BE2C (cell line): ENCODE results near the gene ECEL1.

ENCODE experiments used
- DNase-seq: peaks from one replicate; pipeline ENCODE4 v3.0.0-alpha.2; 2020
- H3K27me3 ChIP-seq: fragments of 250-450 bp; sonication (Bioruptor Pico); 2 replicates; pipeline ENCODE4 v1.5.1; 2020; ENCODE audit warnings: mild to moderate bottlenecking
- H3K36me3 ChIP-seq: fragments of 250-450 bp; sonication (Bioruptor Pico); 2 replicates; pipeline ENCODE4 v1.5.1; 2020; ENCODE audit warnings: mild to moderate bottlenecking
- H3K4me1 ChIP-seq: fragments of 250-450 bp; sonication (Bioruptor Pico); 2 replicates; pipeline ENCODE4 v1.5.1; 2020
- H3K4me3 ChIP-seq: 2 replicates; pipeline ENCODE4 v1.5.1; 2011; ENCODE audit warnings: low read depth, low read length
- H3K9me3 ChIP-seq: fragments of 250-450 bp; sonication (Bioruptor Pico); 2 replicates; pipeline ENCODE4 v1.5.1; 2020
- TF ChIP-seq, protein P1 (sequence below): IDR thresholded peaks from 2 replicates; pipeline ENCODE4 v1.5.1; 2012; ENCODE audit warnings: mild to moderate bottlenecking, low read depth, low read length

The ECEL1 gene

DNA sequence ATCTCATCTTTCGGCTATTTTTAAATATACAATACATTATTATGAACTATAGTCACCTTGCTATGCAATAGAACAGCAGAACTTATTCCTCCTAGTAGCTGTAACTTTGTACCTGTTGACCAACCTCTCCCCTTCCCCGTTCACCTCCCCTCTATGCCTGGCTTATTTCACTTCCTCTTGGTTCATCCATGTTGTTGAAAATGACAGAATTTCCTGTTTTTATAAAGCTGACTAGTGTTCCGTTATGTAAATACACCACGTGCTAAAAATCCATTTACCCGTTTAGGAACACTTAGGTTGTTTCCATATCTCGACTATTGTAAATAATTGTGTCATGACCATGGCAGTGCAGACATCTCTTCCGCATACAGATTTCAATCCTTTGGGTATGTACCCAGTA lies 21.4 kb downstream of the ECEL1 start:
- Histone ChIP-seq H3K9me3 (no peaks in the 10 kb centered on the region), H3K4me1 (no peaks in the 10 kb centered on the region), H3K4me3 (no peak overlapping the region), H3K36me3 (no peaks in the 10 kb centered on the region), H3K27me3 (peaks cover 24% of the 10 kb centered on the region)
- no peak for DNase-seq
- TF ChIP-seq, protein P1, sequence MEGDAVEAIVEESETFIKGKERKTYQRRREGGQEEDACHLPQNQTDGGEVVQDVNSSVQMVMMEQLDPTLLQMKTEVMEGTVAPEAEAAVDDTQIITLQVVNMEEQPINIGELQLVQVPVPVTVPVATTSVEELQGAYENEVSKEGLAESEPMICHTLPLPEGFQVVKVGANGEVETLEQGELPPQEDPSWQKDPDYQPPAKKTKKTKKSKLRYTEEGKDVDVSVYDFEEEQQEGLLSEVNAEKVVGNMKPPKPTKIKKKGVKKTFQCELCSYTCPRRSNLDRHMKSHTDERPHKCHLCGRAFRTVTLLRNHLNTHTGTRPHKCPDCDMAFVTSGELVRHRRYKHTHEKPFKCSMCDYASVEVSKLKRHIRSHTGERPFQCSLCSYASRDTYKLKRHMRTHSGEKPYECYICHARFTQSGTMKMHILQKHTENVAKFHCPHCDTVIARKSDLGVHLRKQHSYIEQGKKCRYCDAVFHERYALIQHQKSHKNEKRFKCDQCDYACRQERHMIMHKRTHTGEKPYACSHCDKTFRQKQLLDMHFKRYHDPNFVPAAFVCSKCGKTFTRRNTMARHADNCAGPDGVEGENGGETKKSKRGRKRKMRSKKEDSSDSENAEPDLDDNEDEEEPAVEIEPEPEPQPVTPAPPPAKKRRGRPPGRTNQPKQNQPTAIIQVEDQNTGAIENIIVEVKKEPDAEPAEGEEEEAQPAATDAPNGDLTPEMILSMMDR: no peak

DNA sequence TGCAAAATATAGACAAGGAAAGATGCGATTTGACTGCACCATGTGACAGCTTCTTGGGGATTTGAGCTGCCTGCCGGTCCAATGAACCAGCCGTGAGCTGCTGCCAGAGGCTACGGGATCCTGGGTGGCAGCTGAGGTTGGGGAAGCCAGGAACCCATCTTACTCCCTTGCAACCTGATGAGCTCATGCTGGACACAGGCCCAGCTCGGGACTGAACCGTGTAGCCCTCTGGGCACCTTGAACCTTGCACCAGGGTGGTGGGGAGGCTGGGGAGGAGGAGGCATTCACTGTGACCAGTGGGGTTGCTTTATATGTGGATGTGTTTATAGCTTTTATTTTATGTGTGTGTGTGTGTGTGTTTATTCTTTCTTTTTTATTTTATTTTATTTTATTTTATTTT lies 22.6 kb downstream of the ECEL1 start:
- Histone ChIP-seq H3K36me3 (no peaks in the 10 kb centered on the region), H3K4me3 (no peak overlapping the region), H3K4me1 (no peaks in the 10 kb centered on the region), H3K27me3 (peaks cover 15% of the 10 kb centered on the region), H3K9me3 (no peaks in the 10 kb centered on the region)
- TF ChIP-seq, protein P1: no peak
- no peak for DNase-seq

DNA sequence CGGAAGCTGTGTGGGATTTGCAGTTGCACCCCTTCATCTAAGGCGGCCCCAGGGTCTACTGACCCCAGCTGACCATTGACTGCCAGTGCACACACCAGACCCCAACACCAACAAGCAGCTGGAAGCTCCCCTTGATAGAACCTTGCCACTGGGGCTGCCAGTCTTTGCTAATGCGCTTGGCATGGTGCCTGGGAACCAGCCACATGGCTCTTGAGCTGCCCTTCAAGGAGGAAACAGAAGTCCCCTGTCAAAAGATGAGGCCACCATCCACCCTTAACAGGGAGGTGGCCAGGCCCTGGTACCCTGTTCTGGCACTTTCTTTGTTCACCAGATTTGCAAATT lies 23.1 kb downstream of the ECEL1 start:
- H3K4me3 ChIP-seq: no peak overlapping the region

DNA sequence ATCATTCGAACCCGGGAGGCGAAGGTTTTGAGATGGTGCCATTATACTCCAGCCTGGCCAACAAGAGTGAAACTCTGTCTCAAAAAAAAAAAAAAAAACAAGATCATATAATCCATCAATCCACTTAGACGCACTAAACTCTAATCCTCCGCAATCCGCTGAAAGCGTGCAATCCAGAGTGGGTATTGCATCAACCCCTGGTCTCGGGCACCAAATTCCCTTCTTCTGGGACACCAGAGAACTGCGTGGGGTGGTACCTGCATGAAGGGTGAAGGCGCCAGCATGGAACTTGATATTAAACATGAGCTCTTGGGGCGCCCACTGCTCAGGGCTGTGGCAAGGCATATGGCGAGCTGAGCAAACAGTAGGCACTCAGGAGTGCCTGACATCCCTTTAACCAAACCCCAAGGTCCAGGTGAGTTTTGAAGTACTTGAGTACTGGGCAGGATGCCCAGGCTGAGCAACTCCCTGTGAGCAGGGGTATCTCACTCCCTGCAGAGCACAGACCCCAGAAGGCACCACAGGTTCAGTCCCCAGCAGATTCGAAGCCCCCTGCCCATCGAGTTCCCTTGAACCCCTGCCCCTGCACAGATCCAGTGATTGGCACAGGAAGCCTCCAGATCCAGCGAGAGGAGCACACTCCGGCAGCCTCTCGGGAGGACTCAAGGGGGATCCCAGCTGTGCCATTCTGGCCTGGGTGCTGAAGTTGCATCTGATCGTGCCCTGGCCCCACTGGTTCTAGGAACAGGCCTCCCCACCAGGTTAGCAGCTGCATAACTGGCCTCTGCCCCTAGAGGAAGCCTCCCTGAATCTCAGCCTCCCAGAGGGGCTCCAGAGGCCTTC lies 23.7 kb downstream of the ECEL1 start:
- H3K9me3 ChIP-seq: no peaks in the 10 kb centered on the region
- no peak overlapping the region for H3K4me3 ChIP-seq
- peaks cover 21% of the 10 kb centered on the region for H3K27me3 ChIP-seq
- no peaks in the 10 kb centered on the region for H3K36me3 ChIP-seq
- H3K4me1 ChIP-seq: no peaks in the 10 kb centered on the region
- TF ChIP-seq, protein P1: no peak
- DNase-seq: no peak

More for the DNA sequence above, 23.1 kb downstream of the ECEL1 start:
- Histone ChIP-seq H3K27me3 (peaks cover 16% of the 10 kb centered on the region), H3K36me3 (no peaks in the 10 kb centered on the region), H3K9me3 (no peaks in the 10 kb centered on the region), H3K4me1 (no peaks in the 10 kb centered on the region)
- TF ChIP-seq, protein P1: no peak
- no peak for DNase-seq

DNA sequence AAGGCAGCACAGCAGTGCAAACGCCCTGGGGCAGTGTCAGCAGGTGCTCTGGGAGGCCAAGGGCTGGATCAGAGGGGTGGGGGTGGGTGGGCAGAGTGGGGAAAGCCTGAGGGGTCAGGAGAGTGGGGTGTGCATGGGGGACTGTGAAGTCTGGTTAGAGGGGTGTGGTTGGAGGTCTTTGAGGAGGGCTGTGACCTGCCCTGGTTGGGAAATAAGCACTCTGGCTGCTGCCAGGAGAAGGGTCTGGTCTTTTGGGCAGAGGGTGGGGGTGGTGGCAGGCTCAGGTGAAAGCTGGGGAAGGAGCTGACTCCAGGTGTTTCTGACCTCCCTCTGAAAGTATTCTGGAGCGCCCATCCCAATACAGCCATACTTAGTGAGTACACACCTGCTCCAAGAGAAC lies 27.5 kb downstream of the ECEL1 start:
- TF ChIP-seq, protein P1: no peak
- Histone ChIP-seq H3K27me3 (peaks cover 20% of the 10 kb centered on the region), H3K4me1 (no peaks in the 10 kb centered on the region), H3K9me3 (no peaks in the 10 kb centered on the region), H3K36me3 (no peaks in the 10 kb centered on the region), H3K4me3 (no peak overlapping the region)
- no peak for DNase-seq

DNA sequence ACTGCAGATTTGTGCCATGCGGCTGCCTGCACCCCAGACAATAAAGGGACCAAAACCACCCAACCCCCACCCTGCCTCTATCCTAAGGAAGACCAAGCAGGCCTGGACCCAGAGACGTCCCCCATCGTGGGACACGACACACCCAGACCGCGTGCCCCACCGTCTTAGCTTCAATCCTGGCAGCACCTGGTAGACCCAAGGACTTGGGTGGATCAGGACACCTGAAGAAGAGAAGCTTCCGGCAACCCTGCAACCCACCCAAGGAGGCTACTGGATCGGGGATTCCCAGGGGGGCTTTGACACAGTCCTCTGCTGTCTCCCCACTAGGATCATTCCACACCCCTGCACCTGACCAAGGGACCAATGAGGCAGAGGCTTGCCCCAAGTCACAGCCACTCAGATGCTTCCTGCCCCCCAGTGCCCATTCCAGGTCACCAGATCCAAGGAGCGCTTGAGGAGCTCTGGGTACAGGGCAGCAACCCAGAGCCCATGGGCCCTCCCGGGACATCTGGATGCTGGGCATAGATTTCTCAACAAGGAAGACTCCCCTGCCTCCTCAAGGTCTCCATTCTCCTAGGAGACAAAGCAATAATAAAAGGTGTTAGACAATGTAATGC lies 28.1 kb downstream of the ECEL1 start:
- Histone ChIP-seq H3K36me3 (no peaks in the 10 kb centered on the region), H3K9me3 (no peaks in the 10 kb centered on the region), H3K4me3 (no peak overlapping the region), H3K4me1 (no peaks in the 10 kb centered on the region), H3K27me3 (peaks cover 20% of the 10 kb centered on the region)
- TF ChIP-seq, protein P1: no peak
- DNase-seq: no peak
